ENCODE measurements around the gene FTSJ1.

GRCh38 chrX:48468247-48468671, 7.7 kb upstream of the FTSJ1 start:
- TF ChIP-seq CTCF (IDR thresholded peaks at IDR 0.05) (no peak), POLR2A (IDR thresholded peaks at IDR 0.05) (no peak)
